HG03439 (cell line): ENCODE data around the gene PBXIP1.

Experiments
- ATAC-seq: cut with Tn5 transposase; IDR thresholded peaks from one replicate; pipeline ENCODE4 v1.9.1; 2021; ENCODE audit warnings: mild to moderate bottlenecking, moderate library complexity; ENCODE audit not compliant: unreplicated experiment

The PBXIP1 gene

DNA sequence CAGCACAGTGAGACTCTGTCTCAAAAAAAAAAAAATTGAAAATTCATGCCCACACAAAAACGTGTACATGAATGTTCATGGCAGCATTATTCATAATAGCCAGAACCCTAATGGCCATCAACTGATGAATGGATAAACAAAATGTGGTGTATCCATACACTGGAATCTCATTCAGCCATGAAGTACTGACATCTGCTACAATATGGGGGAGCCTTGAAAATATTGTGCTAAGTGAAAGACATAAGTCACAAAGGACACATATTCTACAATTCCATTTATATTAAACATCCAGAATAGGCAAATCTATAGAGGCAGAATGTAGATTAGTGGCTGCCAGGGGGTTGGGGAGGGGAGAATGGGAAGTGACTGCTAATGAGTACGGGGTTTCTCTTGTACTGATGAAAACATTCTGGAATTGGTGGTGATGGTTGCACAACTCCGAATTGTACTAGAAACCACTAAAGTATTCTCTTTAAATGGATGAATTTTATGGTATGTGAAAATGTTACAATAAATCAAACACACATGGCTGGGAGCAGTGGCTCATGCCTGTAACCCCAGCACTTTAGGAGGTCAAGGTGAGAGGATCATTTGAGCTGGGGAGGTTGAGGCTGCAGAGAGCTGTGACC is 52.8 kb downstream of the PBXIP1 start:
- no peak for ATAC-seq

DNA sequence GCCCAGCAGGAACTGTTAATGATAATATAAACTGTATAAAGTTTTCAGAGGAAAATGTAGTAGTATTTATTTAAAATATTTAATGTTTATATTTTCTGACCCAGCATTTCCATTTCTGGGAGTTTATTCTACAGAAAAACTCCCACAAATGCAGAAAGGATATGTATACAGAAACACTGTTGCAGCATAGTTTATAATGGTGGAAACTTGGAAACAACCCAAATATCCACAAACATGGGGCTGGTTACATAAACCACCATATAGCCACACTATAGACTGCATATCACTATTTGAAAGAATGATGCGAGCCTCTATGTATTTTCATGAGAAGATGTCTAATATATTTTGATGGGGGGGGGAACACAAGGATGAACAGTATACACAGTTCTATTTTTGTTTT is 54.3 kb downstream of the PBXIP1 start:
- no peak for ATAC-seq

DNA sequence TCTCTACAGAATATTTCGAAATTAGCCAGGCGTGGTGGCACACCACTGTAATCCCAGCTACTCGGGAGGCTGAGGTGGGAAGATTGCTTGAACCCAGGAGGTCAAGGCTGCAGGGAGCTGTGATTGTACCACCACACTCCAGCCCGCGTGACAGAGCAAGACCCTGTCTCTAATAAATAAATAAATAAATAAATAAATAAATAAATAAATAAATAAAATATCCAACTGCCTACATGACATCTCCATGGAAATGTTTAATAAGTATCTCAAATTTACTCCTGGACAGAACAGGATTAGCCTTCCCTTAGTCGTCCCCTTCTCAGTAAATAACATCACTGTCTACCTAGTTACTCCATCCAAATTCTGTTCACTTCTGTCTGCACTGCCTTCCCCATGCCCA is 56.9 kb downstream of the PBXIP1 start:
- ATAC-seq, result no peak

DNA sequence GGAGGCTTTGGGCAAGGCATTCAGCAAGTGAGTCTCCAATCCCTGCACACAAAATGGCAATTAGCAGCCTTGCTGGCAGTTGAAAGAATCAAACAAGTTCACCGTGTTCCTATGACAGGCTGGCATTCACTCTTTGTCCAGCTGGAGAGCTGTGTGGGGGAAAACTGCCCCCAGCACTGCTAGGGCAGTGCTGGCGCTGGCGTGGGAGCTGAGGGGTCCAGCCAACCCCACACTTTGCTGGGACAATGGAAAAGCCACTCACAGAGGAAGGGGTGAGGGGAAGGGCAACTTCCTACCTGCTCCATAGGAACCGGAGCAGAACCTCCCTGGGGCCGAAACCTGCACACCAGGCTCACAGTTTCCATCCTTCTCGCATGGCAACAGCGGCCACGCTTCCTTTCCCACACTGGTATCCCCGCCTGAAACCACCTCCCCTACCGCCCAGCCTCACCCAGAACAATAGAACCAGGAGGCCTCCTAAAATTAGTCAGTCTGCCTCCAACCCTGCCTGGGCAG is 59.1 kb downstream of the PBXIP1 start:
- no peak for ATAC-seq

DNA sequence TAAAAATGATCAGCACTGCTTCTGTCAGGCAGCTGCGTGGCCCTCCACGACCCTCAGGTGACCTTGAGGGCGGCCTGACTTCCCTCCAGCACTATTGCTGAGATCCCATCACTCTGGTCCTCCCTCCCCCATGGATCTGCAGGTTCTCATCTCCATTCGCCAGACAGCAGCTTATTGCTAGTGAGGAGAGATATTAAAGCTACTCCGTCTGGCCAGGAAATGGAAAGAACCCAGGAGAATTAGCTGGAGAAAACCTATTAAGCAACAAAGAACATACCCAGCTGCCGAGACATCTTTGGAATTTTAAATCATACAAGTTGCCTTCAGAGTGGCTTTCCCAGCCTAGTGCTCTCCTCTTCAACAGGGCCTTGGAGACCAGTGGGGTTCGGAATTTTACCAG is 60.1 kb downstream of the PBXIP1 start:
- ATAC-seq, result no peak
